ENCODE results near the gene ICAM4. TPM values are rescaled to one million over a fixed set of nuclear protein-coding genes. Genes with fewer than 3 reads are reported as not detected.

Gene ICAM4
- total RNA-seq, 2 donors from 2014 or later, result 1.4 to 2.1 TPM

GRCh38 chr19:10309423-10309822, 22.7 kb downstream of the ICAM4 start, which contains the start of gene ZGLP1:
TSS of gene ZGLP1 (minus strand) at chr19:10309815.
- no peaks in the 10 kb centered on the region for H3K27me3 Mint-ChIP-seq
- H3K4me1 Mint-ChIP-seq (ENCODE audit: low read depth in 2 of 2), result peaks cover under 1 to 2% of the 10 kb centered on the region in 2 donors
- no peaks in the 10 kb centered on the region for H3K36me3 Mint-ChIP-seq
- H3K27ac Mint-ChIP-seq, result no peak within 1 kb of the TSS
- H3K4me3 Mint-ChIP-seq, result no peak within 1 kb of the TSS
- DNase-seq (ENCODE audit: low spot score) (no peak), ATAC-seq (no peak)
- no peaks in the 10 kb centered on the region for H3K9me3 Mint-ChIP-seq

GRCh38 chr19:10315335-10316214, 28.8 kb downstream of the ICAM4 start, which contains the start of gene FDX2:
TSS of gene FDX2 (minus strand) at chr19:10316015. CDS start at chr19:10315996, 19 bp downstream.
- Mint-ChIP-seq H3K27ac (peak within 1 kb of the TSS; percentile 46 to 76), H3K9me3 (no peaks in the 10 kb centered on the region), H3K27me3 (no peaks in the 10 kb centered on the region), H3K4me3 (peak within 1 kb of the TSS; percentile 95), H3K4me1 (ENCODE audit: low read depth in 2 of 2) (peaks cover 13 to 20% of the 10 kb centered on the region in 2 donors), H3K36me3 (peaks cover 17% of the 10 kb centered on the region)
- peak; percentile 84 for DNase-seq (ENCODE audit: low spot score)
- ATAC-seq, result peak; percentile 88 to 90

- Mint-ChIP-seq H3K4me1 (ENCODE audit: low read depth in 2 of 2) (peaks cover 13 to 20% of the 10 kb centered on the region in 2 donors), H3K36me3 (peaks cover 17% of the 10 kb centered on the region), H3K27ac (peak overlapping the region; percentile 46 to 76), H3K27me3 (no peaks in the 10 kb centered on the region), H3K4me3 (peak overlapping the region; percentile 95), H3K9me3 (no peaks in the 10 kb centered on the region)
- no peak for DNase-seq (ENCODE audit: low spot score)
- ATAC-seq, result peak in 1 of 2 donors; percentile 12
These were observed 29.7 kb downstream of the ICAM4 start for GRCh38 chr19:10316229-10317044.

- ATAC-seq (no peak), DNase-seq (ENCODE audit: low spot score) (no peak)
- H3K4me3 Mint-ChIP-seq, result no peak overlapping the region
- no peak overlapping the region for H3K27ac Mint-ChIP-seq
- peaks cover 23% of the 10 kb centered on the region for H3K36me3 Mint-ChIP-seq
- H3K27me3 Mint-ChIP-seq, result no peaks in the 10 kb centered on the region
- no peaks in the 10 kb centered on the region for H3K9me3 Mint-ChIP-seq
- peaks cover 15 to 20% of the 10 kb centered on the region in 2 donors for H3K4me1 Mint-ChIP-seq (ENCODE audit: low read depth in 2 of 2)
These were observed 30.5 kb downstream of the ICAM4 start for GRCh38 chr19:10317045-10317856.

- H3K27ac Mint-ChIP-seq, result no peak overlapping the region
- H3K4me1 Mint-ChIP-seq (ENCODE audit: low read depth in 2 of 2), result peaks cover 15 to 20% of the 10 kb centered on the region in 2 donors
- no peaks in the 10 kb centered on the region for H3K27me3 Mint-ChIP-seq
- no peak for ATAC-seq
- H3K36me3 Mint-ChIP-seq, result peaks cover 23% of the 10 kb centered on the region
- DNase-seq (ENCODE audit: low spot score), result no peak
- H3K9me3 Mint-ChIP-seq, result no peaks in the 10 kb centered on the region
- H3K4me3 Mint-ChIP-seq, result no peak overlapping the region
These were observed 31.2 kb downstream of the ICAM4 start for GRCh38 chr19:10317857-10318462.

- Mint-ChIP-seq H3K27ac (no peak overlapping the region), H3K27me3 (no peaks in the 10 kb centered on the region), H3K4me3 (no peak overlapping the region), H3K36me3 (peaks cover 23% of the 10 kb centered on the region), H3K9me3 (no peaks in the 10 kb centered on the region), H3K4me1 (ENCODE audit: low read depth in 2 of 2) (peaks cover 15 to 20% of the 10 kb centered on the region in 2 donors)
- ATAC-seq (no peak), DNase-seq (ENCODE audit: low spot score) (no peak)
These were observed 32.3 kb downstream of the ICAM4 start for GRCh38 chr19:10318807-10319682.

- Mint-ChIP-seq H3K4me3 (no peak overlapping the region), H3K36me3 (peaks cover 15% of the 10 kb centered on the region), H3K27me3 (no peaks in the 10 kb centered on the region), H3K9me3 (no peaks in the 10 kb centered on the region), H3K4me1 (ENCODE audit: low read depth in 2 of 2) (peaks cover 5 to 6% of the 10 kb centered on the region in 2 donors), H3K27ac (no peak overlapping the region)
- DNase-seq (ENCODE audit: low spot score) (no peak), ATAC-seq (peak; percentile 21 to 23)
These were observed 34.1 kb downstream of the ICAM4 start for GRCh38 chr19:10320602-10321416.

GRCh38 chr19:10321417-10321797, 34.7 kb downstream of the ICAM4 start:
- Mint-ChIP-seq H3K9me3 (no peaks in the 10 kb centered on the region), H3K4me1 (ENCODE audit: low read depth in 2 of 2) (peaks cover 0 to 2% of the 10 kb centered on the region in 2 donors), H3K36me3 (peaks cover 12% of the 10 kb centered on the region), H3K4me3 (no peak overlapping the region), H3K27ac (no peak overlapping the region), H3K27me3 (no peaks in the 10 kb centered on the region)
- ATAC-seq (peak in 1 of 2 donors; percentile 33), DNase-seq (ENCODE audit: low spot score) (no peak)

- Mint-ChIP-seq H3K4me1 (ENCODE audit: low read depth in 2 of 2) (peaks cover 0 to 2% of the 10 kb centered on the region in 2 donors), H3K27me3 (no peaks in the 10 kb centered on the region), H3K27ac (no peak overlapping the region), H3K9me3 (no peaks in the 10 kb centered on the region), H3K36me3 (peaks cover 12% of the 10 kb centered on the region), H3K4me3 (no peak overlapping the region)
- DNase-seq (ENCODE audit: low spot score) (no peak), ATAC-seq (no peak)
These were observed 35.4 kb downstream of the ICAM4 start for GRCh38 chr19:10321874-10322835.

GRCh38 chr19:10325732-10326131, 39.0 kb downstream of the ICAM4 start:
- DNase-seq (ENCODE audit: low spot score) (no peak), ATAC-seq (no peak)
- Mint-ChIP-seq H3K27ac (no peak overlapping the region), H3K36me3 (peaks cover 6% of the 10 kb centered on the region), H3K27me3 (no peaks in the 10 kb centered on the region), H3K4me3 (no peak overlapping the region), H3K9me3 (no peaks in the 10 kb centered on the region), H3K4me1 (ENCODE audit: low read depth in 2 of 2) (peaks cover 0 to 2% of the 10 kb centered on the region in 2 donors)

GRCh38 chr19:10327793-10328192, 41.0 kb downstream of the ICAM4 start:
- peak; percentile 12 for DNase-seq (ENCODE audit: low spot score)
- ATAC-seq, result no peak
- peaks cover 6% of the 10 kb centered on the region in 2 donors for H3K4me1 Mint-ChIP-seq (ENCODE audit: low read depth in 2 of 2)
- no peaks in the 10 kb centered on the region for H3K36me3 Mint-ChIP-seq
- no peaks in the 10 kb centered on the region for H3K27me3 Mint-ChIP-seq
- H3K9me3 Mint-ChIP-seq, result no peaks in the 10 kb centered on the region
- H3K27ac Mint-ChIP-seq, result no peak overlapping the region
- H3K4me3 Mint-ChIP-seq, result no peak overlapping the region
